ENCODE results near the gene GNG8. TPM values are rescaled to one million over a fixed set of nuclear protein-coding genes. Genes with fewer than 3 reads are reported as not detected.

GNG8 gene
- not detected for total RNA-seq
- not detected for polyA plus RNA-seq
- long read RNA-seq, donor 1, partial matches to known transcripts: 0 of 2 reads
- long read RNA-seq, donor 1, other reads (novel, unspliced or antisense): 0 of 2 reads
- long read RNA-seq, donor 2: 0 reads
- long read RNA-seq, donor 3, partial matches to known transcripts: 0 of 2 reads
- long read RNA-seq, donor 3, other reads (novel, unspliced or antisense): 0 of 2 reads
- long read RNA-seq, donor 4: 0 reads
- long read RNA-seq, donor 5: 0 reads
- long read RNA-seq, donor 6, partial matches to known transcripts: 0 of 2 reads
- long read RNA-seq, donor 6, other reads (novel, unspliced or antisense): 0 of 2 reads
- long read RNA-seq, donor 7, partial matches to known transcripts: 0 of 3 reads
- long read RNA-seq, donor 7, other reads (novel, unspliced or antisense): 0 of 3 reads
- long read RNA-seq, donor 8, partial matches to known transcripts: 0 of 2 reads
- long read RNA-seq, donor 8, other reads (novel, unspliced or antisense): 0 of 2 reads
- long read RNA-seq, donor 9, partial matches to known transcripts: 0 of 2 reads
- long read RNA-seq, donor 9, other reads (novel, unspliced or antisense): 0 of 2 reads
- long read RNA-seq, donor 10: 0 reads

DNA sequence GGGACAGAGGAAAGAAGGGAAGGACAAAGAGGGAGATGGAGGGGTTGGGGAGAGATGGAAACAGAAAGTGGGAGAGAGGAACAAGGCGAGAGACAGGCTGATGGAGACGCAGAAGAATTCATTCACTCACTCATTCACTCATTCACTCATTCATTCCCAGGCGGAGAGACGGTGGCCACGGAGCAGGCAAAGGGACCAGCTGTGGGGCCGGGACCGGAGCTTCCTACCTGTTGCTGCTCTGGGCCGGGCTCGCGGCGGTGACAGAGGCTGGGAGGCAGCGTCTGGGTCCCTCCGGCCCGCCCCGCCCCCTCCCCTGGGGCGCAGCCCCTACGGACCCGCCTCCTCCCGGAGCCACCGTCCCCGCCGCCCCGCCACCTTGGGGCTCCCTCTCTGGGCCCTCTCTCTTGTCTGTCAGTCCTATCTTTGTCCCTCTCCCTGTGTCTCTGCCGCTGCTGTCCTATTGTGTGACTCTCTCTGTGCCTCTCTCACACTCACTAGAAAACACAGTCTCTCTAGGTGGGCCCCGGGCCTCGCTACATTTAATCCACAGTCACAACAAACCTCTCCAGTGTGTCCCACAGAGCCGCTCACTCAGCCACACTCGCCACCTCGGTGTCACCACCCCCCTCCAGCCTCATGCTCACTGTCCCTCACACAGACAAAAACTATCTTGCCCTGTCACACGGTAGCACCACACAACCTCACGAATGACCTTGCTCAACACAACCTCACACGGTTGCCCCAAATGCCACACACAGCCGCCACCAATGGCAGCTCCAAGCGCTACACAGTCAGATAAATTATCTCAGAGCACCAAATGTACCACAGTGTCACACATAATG, at the start of gene GNG8:
Gene GNG8 (minus strand): TSS at position 283 of the 842 bp plus-strand sequence. CDS start 1,520 bp downstream, outside the sequence.
- peak within 1 kb of the TSS in 1 of 5 donors; percentile 51 for H3K27ac ChIP-seq
- peaks cover 30 to 56% (median 52%) of the 10 kb centered on the region in 4 donors for H3K4me1 ChIP-seq
- H3K4me3 ChIP-seq: no peak within 1 kb of the TSS
- no peak for DNase-seq
- H3K9me3 ChIP-seq: no peaks in the 10 kb centered on the region
- intact Hi-C loops (cut with DNase I; ENCODE audit: low total_unique reads): no loop called here
- TF ChIP-seq EP300 (IDR thresholded peaks at IDR 0.05) (no peak), POLR2A (IDR thresholded peaks at IDR 0.05) (no peak), POLR2AphosphoS5 (IDR thresholded peaks at IDR 0.05) (no peak), CTCF (IDR thresholded peaks at IDR 0.05) (no peak)
- 16 to 35% (median 23%) methylated on average over 23 to 34 of the region's 34 CpGs for WGBS, 5 donors
- H3K36me3 ChIP-seq: no peaks in the 10 kb centered on the region
- peaks cover 0 to 74% (median 22%) of the 10 kb centered on the region in 3 donors for H3K27me3 ChIP-seq

- H3K4me3 ChIP-seq: no peak overlapping the region
- no peak for DNase-seq
- no peak overlapping the region for H3K27ac ChIP-seq
- TF ChIP-seq POLR2AphosphoS5 (IDR thresholded peaks at IDR 0.05) (no peak), CTCF (IDR thresholded peaks at IDR 0.05) (no peak), POLR2A (IDR thresholded peaks at IDR 0.05) (no peak), EP300 (IDR thresholded peaks at IDR 0.05) (no peak)
- H3K27me3 ChIP-seq: no peaks in the 10 kb centered on the region
- 58 to 88% (median 75%) methylated on average over 2 to 3 of the region's 3 CpGs for WGBS, 5 donors
- no peaks in the 10 kb centered on the region for H3K9me3 ChIP-seq
- no peaks in the 10 kb centered on the region for H3K4me1 ChIP-seq
- peaks cover 75 to 100% (median 100%) of the 10 kb centered on the region in 4 donors for H3K36me3 ChIP-seq
- intact Hi-C loops (cut with DNase I; ENCODE audit: low total_unique reads): no loop called here
Measured at GRCh38 chr19:46685189-46685588, 49.2 kb upstream of the GNG8 start.

DNA sequence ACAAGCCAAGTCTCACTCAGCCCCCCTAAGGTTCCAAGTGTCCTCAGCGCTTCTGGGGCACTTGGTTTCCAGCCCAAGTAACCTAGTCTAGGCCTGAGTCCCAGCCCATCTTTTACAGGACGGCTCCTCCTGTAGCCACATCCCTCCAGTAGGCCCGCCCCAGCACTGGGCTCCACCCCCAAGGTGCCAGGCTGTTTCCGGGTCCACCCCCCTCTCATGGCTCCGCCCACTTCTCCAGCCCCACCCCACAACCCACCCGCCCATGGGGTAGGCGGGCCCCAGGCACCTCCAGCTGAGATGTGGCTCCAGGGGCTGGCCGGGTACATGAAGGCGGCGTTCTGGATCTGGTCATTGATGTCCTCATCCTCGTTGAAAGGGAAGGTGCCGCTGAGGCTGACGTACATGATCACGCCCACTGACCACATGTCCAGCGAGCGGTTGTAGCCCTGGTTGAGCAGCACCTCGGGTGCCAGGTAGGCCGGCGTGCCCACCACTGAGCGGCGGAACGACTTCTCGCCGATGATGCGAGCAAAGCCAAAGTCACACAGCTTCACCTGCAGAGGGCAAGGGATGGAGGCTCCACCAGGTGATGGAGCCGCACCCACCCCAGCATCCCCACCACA, 42.2 kb upstream of the GNG8 start:
- TF ChIP-seq EP300 (IDR thresholded peaks at IDR 0.05) (no peak), CTCF (IDR thresholded peaks at IDR 0.05) (no peak), POLR2A (IDR thresholded peaks at IDR 0.05) (no peak), POLR2AphosphoS5 (IDR thresholded peaks at IDR 0.05) (no peak)
- Histone ChIP-seq H3K4me3 (no peak overlapping the region), H3K27ac (no peak overlapping the region), H3K9me3 (no peaks in the 10 kb centered on the region), H3K4me1 (no peaks in the 10 kb centered on the region), H3K36me3 (peaks cover 68 to 100% (median 100%) of the 10 kb centered on the region in 4 donors), H3K27me3 (no peaks in the 10 kb centered on the region)
- 81 to 86% (median 85%) methylated on average over 21 to 26 of the region's 26 CpGs for WGBS, 5 donors
- peak; percentile 31 to 45 for DNase-seq
- intact Hi-C loops (cut with DNase I; ENCODE audit: low total_unique reads): no loop called here
